IPS-20b (cell line): ENCODE results near the gene CSNK1D.

Source experiments
- H3K27ac ChIP-seq: one replicate; pipeline ENCODE4 v1.5.1; 2013; ENCODE audit warnings: low read length
- H3K27me3 ChIP-seq: 2 replicates; pipeline ENCODE4 v1.6.1; 2013; ENCODE audit warnings: mild to moderate bottlenecking, low read length, inconsistent platforms; ENCODE audit not compliant: insufficient read depth
- H3K36me3 ChIP-seq: 2 replicates; pipeline ENCODE4 v1.6.1; 2013; ENCODE audit warnings: low read depth, mild to moderate bottlenecking, inconsistent platforms, low read length, moderate library complexity; ENCODE audit not compliant: insufficient read depth
- H3K4me1 ChIP-seq: 2 replicates; pipeline ENCODE4 v1.6.1; 2013; ENCODE audit warnings: mild to moderate bottlenecking, control low read depth, inconsistent platforms, low read length, moderate library complexity; ENCODE audit not compliant: insufficient read depth
- H3K4me3 ChIP-seq: 2 replicates; pipeline ENCODE4 v1.5.1; 2013; ENCODE audit warnings: mild to moderate bottlenecking, low read length, inconsistent platforms
- H3K9ac ChIP-seq: 2 replicates; pipeline ENCODE4 v1.6.1; 2013; ENCODE audit warnings: low read depth, mild to moderate bottlenecking, inconsistent platforms, low read length, moderate library complexity
- H3K9me3 ChIP-seq: 2 replicates; pipeline ENCODE4 v1.6.1; 2013; ENCODE audit warnings: mild to moderate bottlenecking, low read depth, low read length, inconsistent platforms; ENCODE audit not compliant: insufficient read depth

The CSNK1D gene

GRCh38 chr17:82237083-82237745, 36.3 kb downstream of the CSNK1D start:
- 0 out of 2 replicates have a peak, but pooled peaks cover 3% of the 10 kb centered on the region for H3K4me1 ChIP-seq
- no peak overlapping the region for H3K4me3 ChIP-seq
- H3K36me3 ChIP-seq: 0 out of 2 replicates have a peak, but pooled peaks cover 6% of the 10 kb centered on the region
- H3K27ac ChIP-seq: no peak overlapping the region
- no peak overlapping the region for H3K9ac ChIP-seq
- no peaks in the 10 kb centered on the region for H3K9me3 ChIP-seq
- H3K27me3 ChIP-seq: peaks cover 4% of the 10 kb centered on the region; the same call in 1 of the 2 replicates

GRCh38 chr17:82236142-82236971, 37.1 kb downstream of the CSNK1D start:
- Histone ChIP-seq H3K9me3 (no peaks in the 10 kb centered on the region), H3K4me3 (no peak overlapping the region), H3K27me3 (peaks cover 13% of the 10 kb centered on the region), H3K36me3 (0 out of 2 replicates have a peak, but pooled peaks cover 2% of the 10 kb centered on the region), H3K27ac (no peak overlapping the region), H3K4me1 (0 out of 2 replicates have a peak, but pooled peaks cover 3% of the 10 kb centered on the region), H3K9ac (no peak overlapping the region)

- Histone ChIP-seq H3K9me3 (no peaks in the 10 kb centered on the region), H3K4me1 (0 out of 2 replicates have a peak, but pooled peaks cover 3% of the 10 kb centered on the region), H3K36me3 (no peaks in the 10 kb centered on the region), H3K4me3 (no peak overlapping the region), H3K9ac (no peak overlapping the region), H3K27ac (no peak overlapping the region), H3K27me3 (peaks cover 19% of the 10 kb centered on the region)
Observed at GRCh38 chr17:82235775-82236141, 37.7 kb downstream of the CSNK1D start.

DNA sequence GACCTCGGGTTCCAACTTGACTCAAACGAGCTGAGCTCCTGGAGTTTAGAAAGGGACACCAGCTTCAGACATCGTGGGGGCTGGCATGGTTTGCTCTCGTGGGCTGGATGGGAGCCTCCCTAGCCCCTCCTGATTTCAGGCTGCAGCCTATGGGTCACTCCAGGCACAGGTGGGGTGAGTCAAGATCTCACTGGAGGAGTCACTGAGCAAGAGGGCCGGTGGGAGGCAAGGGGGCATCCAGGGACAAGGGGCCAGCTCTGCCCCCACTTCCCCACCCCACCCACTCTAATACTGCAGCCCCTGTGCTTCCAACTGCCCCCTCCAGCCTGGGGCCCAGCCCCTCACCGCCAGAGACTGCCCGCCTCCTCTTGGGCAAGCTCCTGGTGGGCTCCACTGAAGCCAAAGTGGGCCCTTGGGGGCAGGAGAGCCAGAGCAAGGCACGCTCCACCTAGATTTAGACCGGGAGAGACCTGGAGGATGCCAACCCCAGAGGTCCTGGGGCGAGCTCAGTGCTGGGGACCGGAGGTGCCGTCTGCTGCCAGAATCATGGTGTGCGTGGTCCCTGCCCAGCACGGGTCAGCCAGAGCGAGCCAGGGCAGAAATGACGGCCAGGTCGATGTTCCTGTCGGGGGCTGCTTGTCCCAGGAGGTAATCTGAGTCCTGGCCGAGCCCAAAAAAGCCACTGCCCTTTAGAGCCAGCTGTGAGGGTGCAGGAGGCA, 38.3 kb downstream of the CSNK1D start:
- Histone ChIP-seq H3K4me3 (no peak overlapping the region), H3K4me1 (0 out of 2 replicates have a peak, but pooled peaks cover 3% of the 10 kb centered on the region), H3K36me3 (no peaks in the 10 kb centered on the region), H3K27ac (no peak overlapping the region), H3K9ac (no peak overlapping the region), H3K9me3 (no peaks in the 10 kb centered on the region), H3K27me3 (peaks cover 24% of the 10 kb centered on the region)

GRCh38 chr17:82234211-82235055, 39.1 kb downstream of the CSNK1D start:
- Histone ChIP-seq H3K4me3 (no peak overlapping the region), H3K36me3 (no peaks in the 10 kb centered on the region), H3K27me3 (peaks cover 32% of the 10 kb centered on the region), H3K4me1 (0 out of 2 replicates have a peak, but pooled peaks cover 3% of the 10 kb centered on the region), H3K9ac (no peak overlapping the region), H3K27ac (no peak overlapping the region), H3K9me3 (no peaks in the 10 kb centered on the region)

DNA sequence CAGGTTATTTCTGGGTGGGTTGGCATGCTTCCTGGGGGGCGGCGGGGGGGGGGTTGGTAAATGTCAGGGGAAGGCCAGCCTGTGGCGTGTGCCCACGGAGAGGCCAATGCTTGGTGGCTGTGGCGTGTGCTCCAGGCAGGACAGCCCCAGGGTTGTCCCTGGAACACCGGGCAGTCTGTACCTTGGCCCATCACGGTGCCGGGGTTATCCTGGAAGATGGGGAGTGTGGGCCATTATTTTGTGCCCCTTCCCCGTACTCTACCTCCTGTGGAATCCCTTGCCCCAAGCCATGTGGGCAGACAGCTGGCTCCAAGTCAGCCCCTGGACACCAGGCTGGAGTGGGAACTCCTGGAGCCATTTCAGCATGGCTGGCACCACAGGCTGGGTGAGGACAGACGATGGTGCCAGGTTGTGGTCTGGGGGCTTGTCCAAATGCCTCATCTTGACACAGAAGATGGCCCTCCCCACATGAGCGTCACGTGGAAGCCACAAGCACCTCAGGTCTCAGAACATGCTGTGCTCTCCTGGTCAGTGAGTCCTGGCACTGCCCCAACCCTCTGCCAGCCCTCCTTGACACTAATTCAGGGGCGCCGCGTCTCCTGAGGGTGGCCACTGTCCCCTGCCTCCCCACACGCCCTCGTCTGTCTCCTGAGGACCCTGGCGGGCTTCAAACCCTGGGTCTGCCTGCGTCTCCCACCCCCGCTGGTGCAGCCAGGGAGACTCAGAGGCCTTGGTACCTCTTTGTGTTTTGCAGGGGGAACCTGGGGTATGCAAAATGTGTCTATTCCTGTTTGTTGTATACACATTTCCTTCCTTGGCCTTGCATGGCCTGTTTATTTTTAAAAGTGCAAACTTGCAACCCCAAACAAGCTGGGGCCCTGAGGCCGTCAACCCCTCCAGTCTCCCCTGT, 40.4 kb downstream of the CSNK1D start:
- H3K27me3 ChIP-seq: peaks cover 43% of the 10 kb centered on the region
- no peaks in the 10 kb centered on the region for H3K9me3 ChIP-seq
- no peak overlapping the region for H3K4me3 ChIP-seq
- no peak overlapping the region for H3K9ac ChIP-seq
- no peaks in the 10 kb centered on the region for H3K36me3 ChIP-seq
- H3K27ac ChIP-seq: no peak overlapping the region
- 0 out of 2 replicates have a peak, but pooled peaks cover 3% of the 10 kb centered on the region for H3K4me1 ChIP-seq

DNA sequence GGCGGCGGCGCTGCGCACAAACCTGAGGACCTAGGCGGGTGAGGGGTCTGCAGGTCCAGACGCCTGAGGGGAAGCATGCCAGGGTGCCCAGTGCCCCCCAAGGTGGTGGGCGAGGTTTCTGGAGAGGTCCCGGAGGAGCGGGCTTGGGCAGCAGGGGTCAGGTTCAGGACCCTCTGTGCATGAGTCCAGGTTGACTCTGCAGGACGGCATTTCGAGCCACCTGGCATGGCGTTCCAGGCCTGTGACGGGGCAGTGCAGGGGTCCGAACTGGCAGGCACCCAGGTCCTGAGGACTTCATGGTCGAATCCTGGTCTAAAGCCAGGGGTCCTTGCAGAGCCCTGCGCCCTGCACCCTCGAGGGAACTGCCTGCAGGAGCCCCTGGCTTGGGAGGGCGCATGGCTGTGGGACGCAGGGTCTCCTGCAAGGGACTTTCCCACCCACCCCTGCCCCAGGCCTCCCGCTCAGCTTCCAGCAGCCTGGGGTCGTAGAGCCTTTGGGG, 41.1 kb downstream of the CSNK1D start:
- no peaks in the 10 kb centered on the region for H3K36me3 ChIP-seq
- H3K9ac ChIP-seq: no peak overlapping the region
- no peaks in the 10 kb centered on the region for H3K9me3 ChIP-seq
- no peak overlapping the region for H3K27ac ChIP-seq
- H3K4me1 ChIP-seq: 0 out of 2 replicates have a peak, but pooled peaks cover 3% of the 10 kb centered on the region
- peaks cover 51% of the 10 kb centered on the region for H3K27me3 ChIP-seq
- peak overlapping the region; percentile 59; the same call in 1 of the 2 replicates for H3K4me3 ChIP-seq

DNA sequence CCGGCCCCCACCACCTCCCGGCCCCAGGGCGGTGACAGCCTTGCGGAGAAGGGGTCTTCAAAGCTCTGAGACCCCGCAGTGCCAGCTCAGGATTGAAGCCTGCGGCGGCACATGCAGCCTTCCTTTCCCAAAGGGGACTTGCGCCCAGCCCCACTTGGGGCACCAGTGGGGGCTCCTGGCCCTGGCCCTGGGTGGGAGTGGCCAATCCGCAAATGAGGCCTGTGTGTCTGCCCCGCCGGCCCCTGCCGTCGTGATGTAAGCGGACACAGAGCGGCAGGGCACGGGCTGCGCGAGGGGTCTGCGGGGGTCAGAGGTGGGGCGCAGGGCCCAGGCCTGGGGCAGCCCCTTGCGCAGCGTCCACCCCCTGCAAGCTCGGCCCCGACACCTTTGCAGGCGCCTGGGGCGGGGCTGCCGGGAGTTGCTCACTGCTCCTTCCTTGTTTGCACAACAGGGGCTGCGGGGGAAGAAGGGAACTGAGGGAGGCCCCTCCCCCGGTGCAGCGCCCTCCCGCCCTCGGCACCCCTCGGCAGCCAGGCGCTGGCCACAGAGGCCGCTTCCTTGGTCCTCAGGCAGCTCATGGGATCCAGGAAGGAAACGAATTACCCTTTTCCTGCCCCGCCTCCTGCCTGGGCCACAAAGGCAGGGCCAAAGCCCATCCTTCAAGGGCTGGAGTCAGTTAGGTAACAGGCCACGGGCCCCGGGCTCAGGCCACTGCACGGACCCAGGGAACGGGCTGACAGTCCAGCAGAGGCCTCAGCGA, 41.8 kb downstream of the CSNK1D start:
- Histone ChIP-seq H3K9me3 (no peaks in the 10 kb centered on the region), H3K9ac (no peak overlapping the region), H3K4me3 (peak overlapping the region; percentile 59), H3K4me1 (0 out of 2 replicates have a peak, but pooled peaks cover 3% of the 10 kb centered on the region), H3K27me3 (peaks cover 57% of the 10 kb centered on the region), H3K27ac (no peak overlapping the region), H3K36me3 (no peaks in the 10 kb centered on the region)

- H3K4me1 ChIP-seq: 0 out of 2 replicates have a peak, but pooled peaks cover 3% of the 10 kb centered on the region
- H3K4me3 ChIP-seq: peak overlapping the region; percentile 59
- no peaks in the 10 kb centered on the region for H3K9me3 ChIP-seq
- H3K9ac ChIP-seq: no peak overlapping the region
- no peaks in the 10 kb centered on the region for H3K36me3 ChIP-seq
- H3K27me3 ChIP-seq: peaks cover 62% of the 10 kb centered on the region
- H3K27ac ChIP-seq: no peak overlapping the region
Observed at GRCh38 chr17:82231312-82231561, 42.3 kb downstream of the CSNK1D start.
